ENCODE data around the gene ADAMTSL3.
"Not testable (repeated sequence)": the region's sequence is repeated elsewhere in the genome, so short reads cannot be mapped to it uniquely, and the experiment has no call there.

The ADAMTSL3 gene

DNA sequence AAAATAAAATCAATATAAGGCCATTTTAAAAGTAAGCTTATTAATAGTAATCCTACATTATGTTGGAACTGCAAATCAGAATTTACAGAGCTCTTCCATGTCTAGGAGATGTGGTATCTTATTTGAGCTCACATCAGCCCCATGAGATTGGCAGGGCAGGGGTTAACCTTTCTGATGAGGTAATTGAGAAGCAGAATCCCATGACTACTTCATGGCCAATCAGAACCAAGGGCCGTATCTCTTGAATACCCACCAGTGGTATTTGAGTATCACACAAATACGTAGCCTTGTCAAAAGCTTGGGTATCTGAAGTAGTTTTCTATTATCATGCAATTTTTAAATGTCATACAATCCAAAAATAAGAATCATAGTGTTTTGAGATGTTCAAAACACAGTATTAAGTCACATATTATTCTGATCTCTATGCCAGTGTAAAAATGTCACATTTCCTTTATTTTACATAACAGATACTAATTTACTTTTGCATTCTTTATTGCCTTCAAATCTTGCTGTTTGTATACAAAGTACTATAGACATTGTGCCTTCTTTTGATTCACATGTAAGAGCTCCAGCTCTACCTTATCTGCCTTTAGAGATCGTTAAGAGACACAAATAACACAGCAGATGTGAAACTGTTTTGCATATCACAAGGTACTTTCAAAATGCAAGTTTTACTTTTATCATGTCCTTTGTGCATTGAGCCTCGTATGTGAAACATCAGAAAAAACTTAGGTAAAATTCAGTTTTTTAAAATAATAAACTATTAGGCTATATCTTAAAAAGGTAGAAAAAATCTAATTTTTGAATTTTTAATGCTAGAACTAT is 329.9 kb downstream of the ADAMTSL3 start:
- no peak for FAIRE-seq

DNA sequence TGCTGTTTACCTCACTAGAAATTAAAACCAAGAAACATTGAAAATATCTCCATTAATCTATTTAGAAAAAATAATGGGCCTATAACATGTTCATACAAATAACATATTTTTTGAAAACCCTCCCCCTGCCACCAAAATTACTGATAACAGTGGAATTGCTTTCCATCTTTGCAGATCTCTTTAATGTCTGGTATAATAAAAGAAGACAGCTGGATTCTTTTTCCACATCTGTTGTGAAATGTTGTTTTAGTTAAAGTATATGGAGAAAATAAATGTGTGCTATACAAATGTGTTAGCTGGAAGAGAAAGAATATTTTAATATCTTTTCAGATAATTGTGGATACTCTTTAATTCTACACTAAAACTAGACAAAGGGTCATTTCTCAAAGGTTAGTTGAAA is 330.7 kb downstream of the ADAMTSL3 start:
- no peak for FAIRE-seq

DNA sequence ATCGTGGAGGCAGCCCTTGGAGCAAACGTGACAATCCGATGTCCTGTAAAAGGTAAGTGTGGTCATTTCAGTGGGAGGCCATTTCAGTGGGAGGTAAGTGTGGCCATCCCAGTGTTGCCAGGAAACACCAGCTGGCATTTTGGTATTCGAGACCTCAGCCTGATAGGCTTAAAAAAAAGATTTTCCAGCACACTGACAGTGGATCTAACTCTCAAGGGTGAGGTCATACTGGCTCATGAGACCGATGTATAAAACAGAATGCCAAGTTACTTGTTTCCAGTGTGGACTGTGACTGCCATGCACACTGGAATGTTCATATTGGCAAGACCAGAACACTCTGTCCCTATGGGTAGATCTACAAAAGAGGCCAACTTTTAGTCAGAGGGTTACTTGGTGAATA is 337.2 kb downstream of the ADAMTSL3 start:
- FAIRE-seq = no peak

- FAIRE-seq = no peak
Measured at GRCh38 chr15:83992324-83993031, 338.6 kb downstream of the ADAMTSL3 start.

- no peak for FAIRE-seq
Measured at GRCh38 chr15:83993591-83993990, 339.7 kb downstream of the ADAMTSL3 start.

- no peak for FAIRE-seq
Measured at GRCh38 chr15:83998486-83998885, 344.6 kb downstream of the ADAMTSL3 start.

DNA sequence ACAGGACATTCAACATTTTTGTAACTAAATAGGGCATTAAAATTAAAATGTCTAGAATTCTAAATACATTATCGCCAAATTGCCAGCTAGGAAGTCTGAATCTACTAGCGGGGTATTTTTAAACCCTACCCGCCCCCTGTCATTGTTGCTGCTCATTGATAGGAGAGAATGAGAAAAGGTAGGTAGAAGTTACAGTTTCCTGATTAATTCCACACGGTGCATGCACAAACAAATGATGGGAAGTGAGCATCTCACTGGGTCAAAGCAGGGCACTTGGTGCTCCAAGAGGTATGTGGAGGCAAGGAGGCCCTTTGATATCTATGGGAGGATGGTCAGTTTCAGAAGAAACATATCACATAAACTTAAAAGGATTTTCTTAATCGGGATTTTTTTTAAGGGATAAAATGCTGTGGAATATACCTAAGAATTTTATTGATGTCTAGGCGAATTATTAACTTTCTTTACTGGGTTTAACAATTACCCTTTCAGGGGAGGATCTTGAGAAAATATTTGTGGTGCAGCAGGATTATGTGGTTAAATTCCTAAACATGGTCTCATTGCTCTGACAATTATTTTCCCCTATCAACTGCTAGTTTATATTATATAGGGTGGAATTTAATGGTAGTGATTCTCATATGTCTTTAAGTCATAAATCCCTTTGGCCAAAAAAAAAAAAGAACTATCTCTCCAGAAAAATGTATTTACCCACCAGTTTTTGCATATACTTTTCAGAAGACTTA is 345.6 kb downstream of the ADAMTSL3 start:
- FAIRE-seq = no peak

GRCh38 chr15:84001037-84001436 is 347.1 kb downstream of the ADAMTSL3 start:
- FAIRE-seq = no peak

DNA sequence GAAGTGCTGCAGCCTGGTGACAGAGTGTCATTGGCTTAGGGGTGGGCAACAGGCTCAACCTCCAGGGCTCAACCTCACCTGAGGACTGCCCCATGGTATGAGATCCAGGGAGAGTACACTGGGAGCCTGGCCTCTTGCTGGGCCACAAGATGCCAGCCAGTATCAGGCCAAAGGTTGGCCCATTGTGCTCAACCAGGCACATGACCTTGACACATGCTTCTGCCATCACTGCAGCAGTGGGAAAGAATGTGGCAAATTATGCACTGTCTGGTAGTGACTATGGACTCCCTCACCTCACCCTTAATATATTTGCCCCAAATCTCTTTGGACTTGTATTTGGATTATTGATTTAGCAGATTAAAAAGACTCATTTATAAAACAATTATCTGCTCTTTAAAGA is 347.7 kb downstream of the ADAMTSL3 start:
- FAIRE-seq = no peak

DNA sequence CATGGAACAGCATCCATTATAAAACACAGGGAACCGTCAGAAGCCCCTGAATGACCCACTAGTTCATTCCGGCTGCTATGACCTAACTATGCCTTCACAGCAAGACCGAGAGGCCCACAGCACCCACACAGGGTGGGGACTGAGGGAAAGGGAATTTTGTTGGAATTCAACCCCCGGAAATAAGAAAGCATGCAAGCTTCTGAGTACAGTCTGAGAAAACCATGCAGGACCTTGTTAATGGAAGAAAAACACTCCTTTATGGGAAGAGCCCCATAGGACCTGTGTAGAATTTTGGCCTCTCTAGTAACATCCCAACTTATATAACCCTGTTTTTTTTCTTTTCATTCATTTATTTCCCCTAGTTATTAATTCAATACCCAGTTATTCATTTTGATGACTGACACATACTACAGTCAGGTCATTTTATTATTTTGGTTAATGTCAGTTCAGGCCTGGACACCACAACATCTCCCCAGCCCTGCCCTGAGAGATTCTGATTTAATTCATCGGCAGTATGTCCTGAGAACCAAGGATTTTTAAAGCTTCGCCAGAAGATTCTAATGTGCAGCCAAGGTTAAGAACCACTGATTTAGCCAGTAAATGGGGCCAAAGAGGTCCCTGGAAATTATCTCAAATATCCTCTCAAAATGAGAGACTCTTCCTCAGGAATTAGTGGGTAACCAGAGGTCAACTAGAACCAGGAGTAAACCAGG is 350.0 kb downstream of the ADAMTSL3 start:
- no peak for FAIRE-seq

GRCh38 chr15:84006421-84006820 is 352.5 kb downstream of the ADAMTSL3 start:
- FAIRE-seq = no peak

- no peak for FAIRE-seq
Measured at GRCh38 chr15:84009616-84010015, 355.7 kb downstream of the ADAMTSL3 start.

- FAIRE-seq = no peak
Measured at GRCh38 chr15:84010246-84010645, 356.3 kb downstream of the ADAMTSL3 start.

DNA sequence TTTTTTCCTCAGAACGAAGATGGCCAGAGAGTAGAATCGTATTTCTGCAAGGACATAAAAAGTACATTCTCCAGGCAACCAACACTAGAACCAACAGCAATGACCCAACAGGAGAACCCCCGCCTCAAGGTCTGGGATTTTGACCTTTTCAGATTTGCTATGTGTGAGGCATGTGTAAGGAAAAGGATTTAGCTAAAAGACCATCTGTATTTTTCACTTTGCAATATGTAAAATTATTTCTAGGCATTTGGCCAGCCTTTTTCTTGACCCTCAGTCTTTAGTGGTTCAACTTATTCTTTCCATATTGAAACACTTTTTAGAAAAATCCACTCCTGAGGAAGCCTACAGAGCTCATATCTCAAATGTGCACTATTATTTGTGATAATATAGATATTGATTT is 362.4 kb downstream of the ADAMTSL3 start:
- FAIRE-seq = no peak

DNA sequence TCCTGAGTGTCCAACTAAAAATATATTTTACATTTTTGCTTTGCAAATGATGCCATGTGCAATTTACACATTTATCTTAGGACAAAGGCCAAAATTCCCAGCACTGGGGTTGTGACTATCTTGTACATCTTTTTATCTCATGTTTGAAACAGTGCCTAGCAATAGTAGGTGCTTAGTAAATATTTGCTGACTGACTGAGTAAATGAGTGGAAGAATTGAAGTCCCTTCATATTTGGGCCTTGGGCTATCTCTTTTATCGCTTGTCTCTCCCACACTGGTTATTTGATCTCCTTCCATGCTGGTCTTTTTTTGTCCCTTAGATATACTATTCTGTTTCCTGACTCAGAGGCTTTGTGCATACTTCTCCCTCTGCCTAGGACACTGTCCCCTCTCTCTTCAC is 368.6 kb downstream of the ADAMTSL3 start:
- FAIRE-seq = no peak

DNA sequence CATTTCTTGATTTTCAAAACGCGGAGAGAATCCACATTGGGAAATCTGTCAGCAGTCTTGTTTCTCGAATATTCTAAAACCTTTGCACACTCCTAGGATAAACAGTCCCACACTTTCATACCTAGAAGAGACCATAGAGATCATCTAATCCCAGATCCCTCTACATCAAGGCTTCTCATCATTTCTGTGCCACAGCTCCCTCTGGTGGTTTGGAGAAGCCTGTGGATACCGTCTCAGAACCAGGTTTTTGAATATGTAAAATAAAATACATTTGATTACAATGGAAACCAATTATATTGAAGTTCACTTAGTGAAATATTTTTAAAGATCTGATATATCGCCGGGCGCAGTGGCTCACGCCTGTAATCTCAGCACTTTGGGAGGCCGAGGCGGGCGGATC is 369.7 kb downstream of the ADAMTSL3 start:
- no peak for FAIRE-seq

GRCh38 chr15:84033793-84034553 is 380.1 kb downstream of the ADAMTSL3 start:
- FAIRE-seq = no peak

DNA sequence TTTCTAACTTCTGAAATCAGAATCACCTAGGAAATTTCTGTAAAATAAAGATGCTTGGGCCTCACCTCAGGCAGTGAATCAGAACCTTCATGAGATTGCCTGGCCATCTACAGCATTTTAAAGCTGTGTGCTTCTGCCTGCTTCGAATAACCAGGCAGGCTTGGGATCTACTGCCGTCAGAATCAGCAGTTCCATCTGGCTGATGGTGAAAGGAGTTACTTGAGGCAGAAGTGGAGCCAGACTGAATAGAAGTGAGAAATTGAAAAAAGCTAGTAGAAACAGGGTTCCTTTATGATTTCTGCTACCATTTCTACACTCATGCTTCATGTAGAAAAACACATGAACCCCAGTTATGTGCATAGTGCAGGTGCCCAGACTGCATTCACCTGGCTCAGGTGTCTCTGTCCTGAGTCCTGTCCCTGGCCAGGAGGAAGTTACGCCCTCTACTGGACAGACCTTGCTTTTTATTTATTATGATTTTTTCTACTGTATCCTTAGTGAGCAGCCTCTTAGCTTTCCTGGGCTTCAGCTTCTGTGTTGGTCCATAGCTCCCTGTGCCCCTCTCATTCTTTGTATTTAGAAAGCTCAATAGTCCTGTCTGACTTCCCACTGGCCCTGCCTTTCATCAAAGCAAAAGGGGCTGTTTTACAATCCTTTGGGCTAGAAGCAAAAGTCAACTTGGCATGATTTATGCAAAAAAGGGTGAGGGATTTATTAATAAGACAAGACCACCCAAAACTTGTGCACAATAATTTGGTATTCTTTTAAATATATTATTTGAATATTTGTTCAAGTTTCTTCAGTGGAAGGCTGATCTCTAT is 380.9 kb downstream of the ADAMTSL3 start:
- FAIRE-seq = no peak

- peak; percentile 94 for FAIRE-seq
Measured at GRCh38 chr15:84035399-84035766, 381.5 kb downstream of the ADAMTSL3 start.

DNA sequence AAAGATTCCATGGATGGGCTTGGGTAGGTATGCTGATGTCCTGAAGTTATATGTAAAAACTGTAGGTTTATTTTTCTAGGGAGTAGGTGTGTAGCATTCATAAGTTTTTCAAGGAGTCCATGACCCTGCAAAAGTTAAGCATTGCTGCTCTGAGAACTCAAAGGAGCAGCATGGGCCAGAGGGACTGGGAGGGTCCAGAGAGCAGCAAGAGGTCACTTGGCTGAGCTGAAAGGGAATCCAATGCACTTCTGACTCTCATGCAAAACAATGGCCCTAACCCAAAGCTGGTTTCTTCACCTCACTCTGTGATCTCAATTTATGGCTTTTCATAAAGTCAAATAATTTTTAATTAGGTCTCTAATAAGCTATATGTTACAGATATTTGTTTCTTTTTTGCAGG is 383.4 kb downstream of the ADAMTSL3 start:
- no peak for FAIRE-seq

- not testable (repeated sequence) for FAIRE-seq
Measured at GRCh38 chr15:84042434-84043056, 388.6 kb downstream of the ADAMTSL3 start.
